ENCODE results near the gene BANP.

- TF ChIP-seq CTCF (IDR thresholded peaks at IDR 0.05) (no peak), POLR2A (IDR thresholded peaks at IDR 0.05) (no peak)
These were observed 126.3 kb downstream of the BANP start for GRCh38 chr16:88077328-88078108.
